H1 (cell line): ENCODE measurements around the gene SOSTDC1. TPM values are rescaled to one million over a fixed set of nuclear protein-coding genes. Genes with fewer than 3 reads are reported as not detected.

Experiments
- CTCF ChIA-PET: fragments of 300-600 bp; sonication (Branson Sonifier 250); formaldehyde crosslinking; loops from one replicate; lab custom pipeline; 2021; ENCODE audit not compliant: partially characterized antibody; lab: Charles Lee
- POLR2A ChIA-PET: fragments of 300-600 bp; sonication (Branson Sonifier 250); formaldehyde crosslinking; loops from one replicate; lab custom pipeline; 2021; ENCODE audit warnings: inconsistent platforms; ENCODE audit not compliant: partially characterized antibody; lab: Charles Lee
- DNase-seq, 2 experiments: peaks; one replicate each; pipeline versions ENCODE4 v3.0.0 to v3.0.0-alpha.2; 2010 to 2022; ENCODE audit warnings: low spot score in 2 of 2, low read depth in 1 of 2, mixed read lengths in 1 of 2
- FAIRE-seq: peaks from 2 replicates; lab custom pipeline; 2011; peaks lifted over from hg19 to GRCh38; lab: Jason Lieb, UNC
- H2AFZ ChIP-seq: 2 replicates; pipeline ENCODE4 v1.8.1; 2012; ENCODE audit warnings: low read length, inconsistent platforms
- H2AK5ac ChIP-seq: 2 replicates; pipeline ENCODE4 v1.6.1; 2013; ENCODE audit warnings: low read depth, low read length
- H2BK120ac ChIP-seq: replicated peaks from 2 replicates; pipeline ENCODE3; 2013; ENCODE audit warnings: low read depth, low read length, inconsistent platforms
- H2BK12ac ChIP-seq: 2 replicates; pipeline ENCODE4 v1.6.1; 2013; ENCODE audit warnings: low read depth, low read length
- H2BK15ac ChIP-seq: 2 replicates; pipeline ENCODE4 v1.6.1; 2013; ENCODE audit warnings: low read length
- H2BK20ac ChIP-seq: 2 replicates; pipeline ENCODE4 v1.6.1; 2013; ENCODE audit warnings: low read length
- H2BK5ac ChIP-seq: 2 replicates; pipeline ENCODE4 v1.6.1; 2013; ENCODE audit warnings: low read depth, low read length
- H3K14ac ChIP-seq: 2 replicates; pipeline ENCODE4 v1.6.1; 2013; ENCODE audit warnings: inconsistent platforms; ENCODE audit not compliant: insufficient read length
- H3K18ac ChIP-seq: 2 replicates; pipeline ENCODE4 v1.6.1; 2013; ENCODE audit warnings: low read length; ENCODE audit errors: extremely low read depth
- H3K23ac ChIP-seq: 2 replicates; pipeline ENCODE4 v1.6.1; 2013; ENCODE audit warnings: inconsistent platforms; ENCODE audit not compliant: insufficient read length
- H3K23me2 ChIP-seq: 2 replicates; pipeline ENCODE4 v1.6.1; 2013; ENCODE audit warnings: low read depth, low read length
- H3K27ac ChIP-seq: 2 replicates; pipeline ENCODE4 v1.6.1; 2011; ENCODE audit warnings: low read depth, low read length, inconsistent platforms
- H3K27me3 ChIP-seq, 4 experiments: replicated peaks in 1 of 4; 1 replicate in 1 of 4; 2 replicates in 3 of 4; pipeline versions ENCODE4 v1.6.1 to v1.8.1; 2011 to 2013; ENCODE audit warnings: low read length in 3 of 4, mild to moderate bottlenecking in 3 of 4, inconsistent platforms in 2 of 4, mixed read lengths in 2 of 4, moderate library complexity in 1 of 4; ENCODE audit not compliant: control insufficient read depth in 3 of 4, insufficient read depth in 3 of 4; ENCODE audit errors: extremely low read depth in 1 of 4
- H3K36me3 ChIP-seq, 4 experiments: 2 replicates each; pipeline versions ENCODE4 v1.6.1 to v1.8.1; 2011 to 2013; ENCODE audit warnings: mild to moderate bottlenecking in 4 of 4, low read length in 3 of 4, moderate library complexity in 2 of 4, control low read depth in 1 of 4, inconsistent platforms in 1 of 4; ENCODE audit not compliant: insufficient read depth in 4 of 4, control insufficient read depth in 2 of 4
- H3K4ac ChIP-seq: replicated peaks from 2 replicates; pipeline ENCODE3; 2013; ENCODE audit warnings: low read length, low read depth, mixed read lengths, inconsistent platforms; ENCODE audit not compliant: insufficient read length
- H3K4me1 ChIP-seq, 4 experiments: replicated peaks in 1 of 4; 1 replicate in 1 of 4; 2 replicates in 3 of 4; pipeline versions ENCODE4 v1.6.1 to v1.8.1; 2011 to 2013; ENCODE audit warnings: low read length in 3 of 4, inconsistent platforms in 2 of 4, mixed read lengths in 1 of 4; ENCODE audit not compliant: insufficient read depth in 4 of 4, control insufficient read depth in 3 of 4
- H3K4me2 ChIP-seq, 2 experiments: 2 replicates each; pipeline versions ENCODE4 v1.6.1 to v1.8.1; 2011 to 2013; ENCODE audit warnings: low read depth in 2 of 2, low read length in 2 of 2, control low read depth in 1 of 2, inconsistent platforms in 1 of 2, mild to moderate bottlenecking in 1 of 2; ENCODE audit not compliant: insufficient read depth in 1 of 2
- H3K4me3 ChIP-seq, 4 experiments: fragments of 200-600, 300-600 bp in 1 of 4; sonication (generic), shearing (Covaris generic), sonication (Bioruptor Twin) in 1 of 4; 2 replicates each; pipeline versions ENCODE4 v1.5.1 to v1.8.1; 2011 to 2016; ENCODE audit warnings: low read length in 4 of 4, low read depth in 3 of 4, control low read depth in 2 of 4, inconsistent platforms in 2 of 4, mild to moderate bottlenecking in 2 of 4, mixed read lengths in 1 of 4, moderate library complexity in 1 of 4; ENCODE audit not compliant: insufficient read depth in 2 of 4; ENCODE audit errors: extremely low read depth in 1 of 4
- H3K56ac ChIP-seq: replicated peaks from 2 replicates; pipeline ENCODE3; 2013; ENCODE audit warnings: low read depth, mild to moderate bottlenecking, mixed read lengths, low read length, inconsistent platforms; ENCODE audit not compliant: insufficient read length
- H3K79me1 ChIP-seq: 2 replicates; pipeline ENCODE4 v1.6.1; 2013; ENCODE audit warnings: low read depth, low read length, control low read depth
- H3K79me2 ChIP-seq, 2 experiments: 2 replicates each; pipeline versions ENCODE4 v1.6.1 to v1.8.1; 2012 to 2013; ENCODE audit warnings: low read length in 2 of 2, mild to moderate bottlenecking in 2 of 2, inconsistent platforms in 1 of 2; ENCODE audit not compliant: insufficient read depth in 2 of 2, control insufficient read depth in 1 of 2
- H3K9ac ChIP-seq, 4 experiments: replicated peaks in 1 of 4; 1 replicate in 1 of 4; 2 replicates in 3 of 4; pipeline versions ENCODE4 v1.6.1 to v1.8.1; 2011 to 2013; ENCODE audit warnings: low read depth in 3 of 4, low read length in 3 of 4, control low read depth in 2 of 4, mild to moderate bottlenecking in 2 of 4, moderate library complexity in 2 of 4, inconsistent platforms in 1 of 4; ENCODE audit errors: extremely low read depth in 1 of 4
- H3K9me3 ChIP-seq, 2 experiments: 2 replicates each; pipeline versions ENCODE4 v1.6.1 to v1.8.1; 2012 to 2013; ENCODE audit warnings: mild to moderate bottlenecking in 2 of 2, moderate library complexity in 2 of 2, control low read depth in 1 of 2, inconsistent platforms in 1 of 2, low read depth in 1 of 2, low read length in 1 of 2, mixed read lengths in 1 of 2; ENCODE audit not compliant: insufficient read depth in 2 of 2
- H4K20me1 ChIP-seq, 2 experiments: replicated peaks in 1 of 2; 2 replicates each; pipeline versions ENCODE3 to v1.8.1; 2011 to 2013; ENCODE audit warnings: inconsistent platforms in 2 of 2, low read length in 2 of 2, mild to moderate bottlenecking in 1 of 2; ENCODE audit not compliant: insufficient read depth in 2 of 2, control insufficient read depth in 1 of 2
- H4K5ac ChIP-seq: 2 replicates; pipeline ENCODE4 v1.6.1; 2013; ENCODE audit warnings: low read length, low read depth, mixed read lengths, inconsistent platforms; ENCODE audit not compliant: insufficient read length
- H4K8ac ChIP-seq: 2 replicates; pipeline ENCODE4 v1.8.0; 2013; ENCODE audit warnings: mild to moderate bottlenecking, moderate library complexity, low read length, inconsistent platforms; ENCODE audit not compliant: insufficient read depth; ENCODE audit errors: extremely low read depth
- H4K91ac ChIP-seq: replicated peaks from 2 replicates; pipeline ENCODE3; 2013; ENCODE audit warnings: low read length, mixed read lengths, inconsistent platforms; ENCODE audit not compliant: insufficient read length
- CHD1 ChIP-seq: IDR thresholded peaks from 2 replicates; pipeline ENCODE4 v1.6.1; 2012; ENCODE audit warnings: low read depth, low read length, improper control_type of control experiment
- KDM5A ChIP-seq: fragments of 200-600 bp; IDR thresholded peaks from 2 replicates; pipeline ENCODE4 v1.7.1; 2012; ENCODE audit warnings: mild to moderate bottlenecking, low read length, inconsistent platforms, mixed read lengths
- WGBS, 2 experiments: shearing (Covaris generic) in 1 of 2; methylation state at CpG; one replicate each; pipeline versions ENCODE4 v1.1.6 to v1.1.7; 2013 to 2015; ENCODE audit warnings: low lambda C conversion rate in 2 of 2, mixed read lengths in 2 of 2, inconsistent platforms in 1 of 2, low coverage in 1 of 2, missing lambda C conversion rate in 1 of 2; ENCODE audit not compliant: insufficient replicate concordance in 2 of 2, insufficient coverage in 1 of 2, insufficient read length in 1 of 2; ENCODE audit errors: extremely low coverage in 1 of 2, missing lambda C conversion rate in 1 of 2; 5-methylcytosine and 5-hydroxymethylcytosine counted together
- polyA plus RNA-seq, 7 experiments: library from polyadenylated mRNA; depleted of rRNA in 3 of 7; stranded (reverse) in 5 of 7; unstranded in 2 of 7; fragments of >200 nt in 5 of 7; fragments of 200-250 nt in 2 of 7; gene quantifications; 1 replicate in 5 of 7; 2 replicates in 1 of 7; 4 replicates in 1 of 7; pipeline versions ENCODE4 v1.2.1 to v1.2.3, GENCODE V29; 2011 to 2013; ENCODE audit warnings: missing spikeins in 2 of 7, mixed read lengths in 2 of 7
- total RNA-seq: library from RNA; stranded (reverse); fragmentation: NEBNext Ultra II Directional; extraction: Animal tissue kit (Norgen Biotek cat#: 25700); gene quantifications from 2 replicates; pipeline ENCODE4 v1.2.1, GENCODE V29; 2021

The SOSTDC1 gene
- total and polyA plus RNA-seq, 2 of the 8 experiments (the other 6 are each of a cell fraction or from before 2014, with no cell fraction given): 0.35 to 0.79 TPM

- DNase-seq (no peak), FAIRE-seq (no peak)
- WGBS, 2 experiments: 92% methylated on average over 1 of the region's 1 CpG; no CpG with 5 or more reads in 1 of the 2 experiments
- TF ChIP-seq KDM5A (no peak), CHD1 (no peak)
- Histone ChIP-seq H2BK120ac (no peak overlapping the region), H4K8ac (no peak overlapping the region), H3K4ac (no peak overlapping the region), H3K14ac (no peak overlapping the region), H4K5ac (no peak overlapping the region), H2BK15ac (no peak overlapping the region), H3K9ac (no peak overlapping the region), H3K56ac (no peak overlapping the region), H3K4me3 (no peak overlapping the region), H3K9me3 (no peaks in the 10 kb centered on the region), H3K23me2 (peaks cover 15% of the 10 kb centered on the region), H2BK5ac (no peak overlapping the region), H3K36me3 (no peaks in the 10 kb centered on the region), H2BK12ac (no peak overlapping the region), H3K79me1 (no peaks in the 10 kb centered on the region), H3K18ac (no peak overlapping the region), H3K4me2 (no peak overlapping the region), H3K27ac (no peak overlapping the region), H3K79me2 (no peaks in the 10 kb centered on the region), H3K27me3 (peaks cover 0 to 10% (median 4%) of the 10 kb centered on the region in 4 experiments; a peak in 3 of 7 replicates), H4K20me1 (no peaks in the 10 kb centered on the region), H2AFZ (no peak overlapping the region), H3K23ac (no peak overlapping the region), H3K4me1 (peaks cover 0 to 5% (median 2%) of the 10 kb centered on the region in 4 experiments; a peak in 1 of 7 replicates), H2AK5ac (no peak overlapping the region), H2BK20ac (no peak overlapping the region), H4K91ac (no peak overlapping the region)
- ChIA-PET CTCF (interaction anchor here (0.9 to 6.6 kb wide), 4 partner anchors 14 to 146 kb away, joined by 3 to 40 read pairs (median 4); no protein-coding TSS in a partner anchor), POLR2A (no interaction called here)
These were observed 46.4 kb downstream of the SOSTDC1 start for GRCh38 chr7:16419126-16419525.
